Nephron (organoid): ENCODE data around the gene TIMM23.
"Not testable (repeated sequence)": the region's sequence is repeated elsewhere in the genome, so short reads cannot be mapped to it uniquely, and the experiment has no call there.

Experiments used
- H3K27ac Mint-ChIP-seq, 3 experiments: 2 replicates each; pipeline ENCODE4 v1.8.0; 2020; ENCODE audit warnings: mixed read lengths in 3 of 3, mild to moderate bottlenecking in 2 of 3, moderate library complexity in 1 of 3
- H3K27me3 Mint-ChIP-seq: 2 replicates; pipeline ENCODE4 v1.8.0; 2021; ENCODE audit warnings: low read depth, mild to moderate bottlenecking, moderate library complexity, mixed read lengths
- H3K36me3 Mint-ChIP-seq: 2 replicates; pipeline ENCODE4 v1.8.0; 2020; ENCODE audit warnings: low read depth, mixed read lengths
- H3K4me1 Mint-ChIP-seq: 2 replicates; pipeline ENCODE4 v1.8.0; 2020; ENCODE audit warnings: mixed read lengths
- H3K4me3 Mint-ChIP-seq, 3 experiments: 2 replicates each; pipeline ENCODE4 v1.8.0; 2020; ENCODE audit warnings: mild to moderate bottlenecking in 3 of 3, mixed read lengths in 3 of 3, moderate library complexity in 2 of 3
- H3K9me3 Mint-ChIP-seq: 2 replicates; pipeline ENCODE4 v1.8.0; 2020; ENCODE audit warnings: mixed read lengths
- TF ChIP-seq, protein P1 (sequence below), 3 experiments: fragments of 200-600 bp; sonication (generic); IDR thresholded peaks; one replicate each; pipeline ENCODE4 v1.5.0; 2021; ENCODE audit warnings: antibody characterized with exemption in 3 of 3; ENCODE audit not compliant: unreplicated experiment in 3 of 3

Gene TIMM23

DNA sequence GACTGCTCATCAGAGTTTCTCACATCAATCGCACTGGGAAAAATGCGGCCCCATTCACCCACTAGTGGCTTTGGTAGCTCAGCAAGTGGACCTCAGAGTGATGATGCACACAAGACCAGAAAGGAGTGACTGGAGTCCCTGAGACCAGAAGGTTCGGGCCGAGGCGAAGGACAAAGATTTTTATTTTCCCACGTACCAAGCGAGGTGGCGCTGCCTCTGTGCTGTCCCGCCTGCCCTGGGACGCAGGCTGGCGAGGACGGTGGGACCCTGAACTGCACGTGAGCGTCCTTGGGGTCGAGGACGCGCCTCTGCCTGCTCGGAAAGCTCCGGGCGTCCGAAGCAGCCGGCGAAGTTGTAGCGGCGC is 565 bp upstream of the TIMM23 start:
- Mint-ChIP-seq H3K4me1 (peaks cover 35% of the 10 kb centered on the region), H3K4me3 (peak overlapping the region; percentile 99 to 100 (median 100)), H3K36me3 (peaks cover 19% of the 10 kb centered on the region), H3K27ac (peak overlapping the region; percentile 85 to 97 (median 93))
- not testable (repeated sequence) for H3K9me3 Mint-ChIP-seq, H3K27me3 Mint-ChIP-seq

DNA sequence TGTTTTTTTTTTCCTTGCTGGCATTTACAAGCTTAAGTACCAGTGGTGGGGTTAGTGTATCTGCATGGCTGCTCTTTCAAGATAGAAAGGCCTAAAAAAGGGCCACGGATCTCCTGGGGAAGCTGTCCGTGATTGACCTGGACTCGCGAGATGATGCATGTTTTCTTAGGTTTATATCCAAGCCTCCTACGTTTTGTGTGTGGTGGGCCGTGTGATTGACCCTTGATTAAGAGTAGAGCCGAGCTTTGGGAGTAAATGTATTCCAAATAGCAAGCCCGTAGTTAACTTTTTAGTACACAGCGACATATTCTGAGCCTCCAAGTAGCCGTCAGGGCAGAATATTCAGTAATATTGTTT is 502 bp downstream of the TIMM23 start:
- H3K9me3 Mint-ChIP-seq, H3K27me3 Mint-ChIP-seq: not testable (repeated sequence)
- Mint-ChIP-seq H3K36me3 (peaks cover 24% of the 10 kb centered on the region), H3K4me1 (peaks cover 35% of the 10 kb centered on the region), H3K4me3 (peak overlapping the region; percentile 99 to 100 (median 100)), H3K27ac (peak overlapping the region; percentile 93 to 99 (median 97))

DNA sequence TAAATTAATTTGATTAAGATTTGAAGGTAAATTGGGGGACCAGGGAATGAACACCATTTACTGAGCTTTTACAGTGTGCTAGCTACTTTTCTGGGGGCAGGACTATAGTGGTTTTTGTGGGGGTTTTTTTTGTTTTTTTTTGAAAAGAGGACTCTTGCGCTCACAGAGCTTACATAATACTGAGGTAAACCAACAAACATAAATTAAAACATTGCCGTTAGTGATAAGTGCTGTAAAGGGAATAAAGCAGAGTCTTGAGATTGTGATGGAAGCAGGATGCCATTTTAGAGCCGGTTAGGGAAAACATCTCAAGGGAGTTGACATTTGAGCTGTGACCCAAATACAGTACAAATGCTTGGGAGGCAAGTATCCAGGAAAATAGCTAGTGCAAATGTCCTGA is 1.8 kb downstream of the TIMM23 start:
- not testable (repeated sequence) for H3K9me3 Mint-ChIP-seq, H3K27ac Mint-ChIP-seq

DNA sequence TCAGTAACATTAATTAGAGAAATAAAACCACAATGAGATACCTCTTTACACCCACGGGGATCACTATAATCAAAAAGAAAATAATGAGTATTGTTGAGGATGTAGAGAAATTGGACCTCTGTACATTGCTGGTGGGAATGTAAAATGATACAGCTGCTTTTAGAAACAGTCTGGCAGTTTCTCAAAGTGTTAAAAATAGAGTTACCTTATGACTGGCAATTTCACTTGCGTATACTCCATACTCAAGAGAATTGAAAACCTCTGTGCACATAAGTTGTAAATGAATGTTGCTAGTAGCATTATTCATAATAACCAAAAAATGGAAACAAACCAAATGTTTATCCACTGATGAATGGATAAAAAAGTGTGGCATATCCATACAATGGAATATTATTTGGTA is 6.3 kb downstream of the TIMM23 start:
- not testable (repeated sequence) for H3K9me3 Mint-ChIP-seq, H3K4me1 Mint-ChIP-seq, H3K27me3 Mint-ChIP-seq, H3K27ac Mint-ChIP-seq, H3K4me3 Mint-ChIP-seq
- peaks cover 33% of the 10 kb centered on the region for H3K36me3 Mint-ChIP-seq

More for the DNA sequence above, 1.8 kb downstream of the TIMM23 start:
- Mint-ChIP-seq H3K4me3 (peak overlapping the region; percentile 69 to 100 (median 99)), H3K4me1 (peaks cover 35% of the 10 kb centered on the region), H3K36me3 (peaks cover 27% of the 10 kb centered on the region)
- H3K27me3 Mint-ChIP-seq, result not testable (repeated sequence)

DNA sequence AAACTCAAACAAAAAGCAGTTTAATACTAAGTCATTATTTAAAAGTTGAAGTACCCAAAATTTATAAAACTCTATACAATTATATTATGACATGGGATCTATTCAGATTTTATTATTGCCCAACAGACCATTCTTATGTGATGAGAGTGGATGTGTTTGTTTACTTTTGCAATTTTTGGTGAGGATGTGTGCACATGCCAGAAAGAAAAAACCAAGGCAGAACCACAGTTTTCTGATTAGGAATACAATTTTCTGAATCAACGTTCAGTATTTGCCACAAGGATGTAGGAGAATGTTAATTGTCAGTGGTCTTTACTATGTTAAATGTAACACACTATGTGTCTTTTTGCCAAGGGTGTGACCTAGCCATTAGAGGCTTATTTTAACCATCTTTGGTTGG is 9.1 kb downstream of the TIMM23 start:
- H3K4me3 Mint-ChIP-seq, H3K27me3 Mint-ChIP-seq, H3K4me1 Mint-ChIP-seq, H3K9me3 Mint-ChIP-seq, H3K27ac Mint-ChIP-seq: not testable (repeated sequence)
- peaks cover 32% of the 10 kb centered on the region for H3K36me3 Mint-ChIP-seq

DNA sequence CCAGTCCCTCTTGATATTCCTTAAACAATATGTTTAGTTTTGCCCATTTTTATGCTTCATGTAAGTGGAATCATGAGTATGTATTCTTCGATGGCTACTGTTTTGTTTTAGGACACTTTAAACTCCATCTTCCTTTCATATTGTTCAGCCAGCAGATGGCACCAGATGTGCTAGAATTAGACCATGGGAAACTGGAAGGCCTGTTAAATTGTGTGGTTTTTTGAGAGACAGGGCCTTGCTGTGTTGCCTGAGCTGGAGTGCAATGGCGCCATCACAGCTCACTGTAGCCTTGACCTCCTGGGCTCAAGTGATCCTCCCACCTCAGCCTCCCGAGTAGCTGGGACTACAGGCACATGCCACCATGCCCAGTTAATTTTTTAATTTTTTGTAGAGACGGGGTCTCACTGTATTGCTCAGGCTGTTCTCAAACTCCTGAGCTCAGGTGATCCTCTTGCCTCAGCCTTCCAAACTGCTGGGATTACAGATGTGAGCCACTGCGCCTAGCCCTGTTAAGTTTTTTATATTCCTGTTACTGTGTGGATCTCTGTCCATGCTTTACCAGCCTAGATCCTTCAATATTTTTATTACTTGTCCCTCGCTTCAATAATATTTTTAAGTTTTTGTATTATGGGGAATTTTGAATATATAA is 11.4 kb downstream of the TIMM23 start:
- not testable (repeated sequence) for H3K27me3 Mint-ChIP-seq, H3K4me3 Mint-ChIP-seq, H3K9me3 Mint-ChIP-seq, H3K4me1 Mint-ChIP-seq
- H3K36me3 Mint-ChIP-seq, result peaks cover 30% of the 10 kb centered on the region
- H3K27ac Mint-ChIP-seq, result peak overlapping the region; percentile 43 to 67 (median 57)
- TF ChIP-seq, protein P1, sequence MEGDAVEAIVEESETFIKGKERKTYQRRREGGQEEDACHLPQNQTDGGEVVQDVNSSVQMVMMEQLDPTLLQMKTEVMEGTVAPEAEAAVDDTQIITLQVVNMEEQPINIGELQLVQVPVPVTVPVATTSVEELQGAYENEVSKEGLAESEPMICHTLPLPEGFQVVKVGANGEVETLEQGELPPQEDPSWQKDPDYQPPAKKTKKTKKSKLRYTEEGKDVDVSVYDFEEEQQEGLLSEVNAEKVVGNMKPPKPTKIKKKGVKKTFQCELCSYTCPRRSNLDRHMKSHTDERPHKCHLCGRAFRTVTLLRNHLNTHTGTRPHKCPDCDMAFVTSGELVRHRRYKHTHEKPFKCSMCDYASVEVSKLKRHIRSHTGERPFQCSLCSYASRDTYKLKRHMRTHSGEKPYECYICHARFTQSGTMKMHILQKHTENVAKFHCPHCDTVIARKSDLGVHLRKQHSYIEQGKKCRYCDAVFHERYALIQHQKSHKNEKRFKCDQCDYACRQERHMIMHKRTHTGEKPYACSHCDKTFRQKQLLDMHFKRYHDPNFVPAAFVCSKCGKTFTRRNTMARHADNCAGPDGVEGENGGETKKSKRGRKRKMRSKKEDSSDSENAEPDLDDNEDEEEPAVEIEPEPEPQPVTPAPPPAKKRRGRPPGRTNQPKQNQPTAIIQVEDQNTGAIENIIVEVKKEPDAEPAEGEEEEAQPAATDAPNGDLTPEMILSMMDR (IDR thresholded peaks at IDR 0.05; ENCODE audit: unreplicated experiment in 3 of 3), result peak; percentile 30 to 53 (median 36)

DNA sequence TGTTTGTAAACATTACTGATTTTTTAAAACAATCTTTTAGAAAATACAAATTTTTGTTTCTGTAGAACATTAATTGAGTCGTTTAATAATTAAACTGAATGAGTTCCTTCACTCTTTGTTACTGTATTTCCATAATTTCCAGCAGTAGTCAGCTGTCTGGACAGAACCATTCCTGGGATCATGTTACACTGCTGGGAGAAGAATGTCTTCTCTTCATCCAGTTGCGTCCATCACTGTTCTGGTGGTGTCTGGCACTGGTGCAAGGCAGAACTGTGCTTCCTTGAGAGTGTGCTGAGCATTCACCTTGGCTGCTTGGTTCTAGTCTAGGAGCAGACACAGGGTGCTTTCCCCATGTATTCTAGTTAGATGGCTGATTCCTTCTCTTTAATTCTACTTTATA is 12.2 kb downstream of the TIMM23 start:
- not testable (repeated sequence) for H3K9me3 Mint-ChIP-seq, H3K27me3 Mint-ChIP-seq, H3K4me1 Mint-ChIP-seq
- H3K36me3 Mint-ChIP-seq, result peaks cover 29% of the 10 kb centered on the region
- peak overlapping the region; percentile 67 to 77 (median 70) for H3K27ac Mint-ChIP-seq
- H3K4me3 Mint-ChIP-seq, result peak overlapping the region in 1 of 3 experiments; percentile 19

DNA sequence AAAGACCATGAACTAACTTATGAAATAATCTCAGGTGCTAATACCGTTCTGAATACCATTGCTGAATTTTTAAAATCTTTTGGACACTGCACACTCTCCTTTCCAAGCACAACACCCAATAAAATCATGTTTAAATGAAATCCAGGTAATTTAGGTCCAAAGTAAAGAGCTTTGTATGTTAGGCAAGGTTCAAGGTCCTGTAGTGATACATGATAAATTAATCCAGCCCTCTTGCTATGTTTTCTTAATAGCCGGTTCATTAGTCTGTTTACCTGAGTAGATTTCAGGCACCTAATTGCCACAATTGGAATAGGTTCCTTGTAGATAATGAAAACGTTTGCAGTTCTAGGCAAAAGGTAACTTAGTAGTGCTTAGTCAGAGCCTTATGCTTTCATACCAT is 13.3 kb downstream of the TIMM23 start:
- H3K27ac Mint-ChIP-seq, result peak overlapping the region; percentile 57 to 74 (median 63)
- H3K36me3 Mint-ChIP-seq, result peaks cover 32% of the 10 kb centered on the region
- not testable (repeated sequence) for H3K4me3 Mint-ChIP-seq, H3K4me1 Mint-ChIP-seq, H3K9me3 Mint-ChIP-seq, H3K27me3 Mint-ChIP-seq

DNA sequence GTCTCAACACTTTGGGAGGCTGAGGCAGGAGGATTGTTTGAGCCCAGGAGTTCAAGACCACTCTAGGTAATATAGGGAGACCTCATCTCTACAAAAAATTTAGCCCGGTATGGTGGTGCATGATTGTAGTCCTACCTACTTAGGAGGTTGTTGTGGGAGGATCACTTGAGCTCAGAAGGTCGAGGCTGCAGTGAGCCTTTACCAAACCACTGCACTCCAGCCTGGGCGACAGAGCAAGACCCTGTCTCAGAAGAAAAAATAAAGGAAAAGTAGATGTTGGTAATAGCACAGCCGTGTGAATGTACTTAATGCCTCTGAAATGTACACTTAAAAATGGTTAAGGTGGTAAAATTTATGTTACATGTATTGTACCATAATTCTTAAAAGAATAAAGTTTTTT is 25.3 kb downstream of the TIMM23 start:
- Mint-ChIP-seq H3K4me1 (no peaks in the 10 kb centered on the region), H3K27ac (no peak overlapping the region), H3K36me3 (peaks cover 63% of the 10 kb centered on the region), H3K9me3 (no peaks in the 10 kb centered on the region), H3K4me3 (no peak overlapping the region), H3K27me3 (no peaks in the 10 kb centered on the region)
- TF ChIP-seq, protein P1 (IDR thresholded peaks at IDR 0.05; ENCODE audit: unreplicated experiment in 3 of 3), result no peak
